ENCODE measurements around the gene CGB2.

DNA sequence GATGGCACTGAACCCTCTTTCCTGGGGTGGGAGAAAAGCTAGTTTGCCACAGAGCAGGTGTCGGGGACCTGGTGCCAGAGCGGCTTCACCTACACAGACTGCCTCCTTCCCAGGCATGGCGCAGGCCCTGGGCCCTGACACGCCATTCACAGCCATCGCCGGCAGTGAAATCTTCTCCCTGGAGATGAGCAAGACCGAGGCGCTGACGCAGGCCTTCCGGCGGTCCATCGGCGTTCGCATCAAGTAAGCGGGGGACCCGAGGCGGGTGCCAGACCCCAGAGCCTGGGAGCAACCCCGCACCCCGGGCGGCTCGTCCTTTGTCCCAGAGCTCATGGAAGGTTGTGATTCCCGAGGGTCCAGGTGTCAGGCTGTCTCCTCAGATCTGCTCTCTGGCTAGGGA lies 24.8 kb upstream of the CGB2 start:
- no peak for TF ChIP-seq MXI1 (IDR thresholded peaks at IDR 0.05; ENCODE audit: borderline replicate concordance, low read depth, low read length)
- TF ChIP-seq, protein P1, sequence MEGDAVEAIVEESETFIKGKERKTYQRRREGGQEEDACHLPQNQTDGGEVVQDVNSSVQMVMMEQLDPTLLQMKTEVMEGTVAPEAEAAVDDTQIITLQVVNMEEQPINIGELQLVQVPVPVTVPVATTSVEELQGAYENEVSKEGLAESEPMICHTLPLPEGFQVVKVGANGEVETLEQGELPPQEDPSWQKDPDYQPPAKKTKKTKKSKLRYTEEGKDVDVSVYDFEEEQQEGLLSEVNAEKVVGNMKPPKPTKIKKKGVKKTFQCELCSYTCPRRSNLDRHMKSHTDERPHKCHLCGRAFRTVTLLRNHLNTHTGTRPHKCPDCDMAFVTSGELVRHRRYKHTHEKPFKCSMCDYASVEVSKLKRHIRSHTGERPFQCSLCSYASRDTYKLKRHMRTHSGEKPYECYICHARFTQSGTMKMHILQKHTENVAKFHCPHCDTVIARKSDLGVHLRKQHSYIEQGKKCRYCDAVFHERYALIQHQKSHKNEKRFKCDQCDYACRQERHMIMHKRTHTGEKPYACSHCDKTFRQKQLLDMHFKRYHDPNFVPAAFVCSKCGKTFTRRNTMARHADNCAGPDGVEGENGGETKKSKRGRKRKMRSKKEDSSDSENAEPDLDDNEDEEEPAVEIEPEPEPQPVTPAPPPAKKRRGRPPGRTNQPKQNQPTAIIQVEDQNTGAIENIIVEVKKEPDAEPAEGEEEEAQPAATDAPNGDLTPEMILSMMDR (conservative IDR thresholded peaks at IDR 0.05; ENCODE audit: low read depth, low read length): no peak
- TF ChIP-seq BHLHE40 (IDR thresholded peaks at IDR 0.05; ENCODE audit: low read depth, low read length): no peak
- no peak for TF ChIP-seq MAZ (IDR thresholded peaks at IDR 0.05; ENCODE audit: borderline replicate concordance, low read depth, low read length)
- TF ChIP-seq MAFK (IDR thresholded peaks at IDR 0.05; ENCODE audit: low read depth, low read length): no peak
- TF ChIP-seq POLR2A (IDR thresholded peaks at IDR 0.05; ENCODE audit: low read depth, low read length): no peak
- no peak for TF ChIP-seq RFX5 (IDR thresholded peaks at IDR 0.05; ENCODE audit: low read depth, low read length)
- TF ChIP-seq, protein P2, sequence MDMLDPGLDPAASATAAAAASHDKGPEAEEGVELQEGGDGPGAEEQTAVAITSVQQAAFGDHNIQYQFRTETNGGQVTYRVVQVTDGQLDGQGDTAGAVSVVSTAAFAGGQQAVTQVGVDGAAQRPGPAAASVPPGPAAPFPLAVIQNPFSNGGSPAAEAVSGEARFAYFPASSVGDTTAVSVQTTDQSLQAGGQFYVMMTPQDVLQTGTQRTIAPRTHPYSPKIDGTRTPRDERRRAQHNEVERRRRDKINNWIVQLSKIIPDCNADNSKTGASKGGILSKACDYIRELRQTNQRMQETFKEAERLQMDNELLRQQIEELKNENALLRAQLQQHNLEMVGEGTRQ (IDR thresholded peaks at IDR 0.05; ENCODE audit: low read depth, low read length): no peak
- TF ChIP-seq, protein P3, sequence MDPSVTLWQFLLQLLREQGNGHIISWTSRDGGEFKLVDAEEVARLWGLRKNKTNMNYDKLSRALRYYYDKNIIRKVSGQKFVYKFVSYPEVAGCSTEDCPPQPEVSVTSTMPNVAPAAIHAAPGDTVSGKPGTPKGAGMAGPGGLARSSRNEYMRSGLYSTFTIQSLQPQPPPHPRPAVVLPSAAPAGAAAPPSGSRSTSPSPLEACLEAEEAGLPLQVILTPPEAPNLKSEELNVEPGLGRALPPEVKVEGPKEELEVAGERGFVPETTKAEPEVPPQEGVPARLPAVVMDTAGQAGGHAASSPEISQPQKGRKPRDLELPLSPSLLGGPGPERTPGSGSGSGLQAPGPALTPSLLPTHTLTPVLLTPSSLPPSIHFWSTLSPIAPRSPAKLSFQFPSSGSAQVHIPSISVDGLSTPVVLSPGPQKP (IDR thresholded peaks at IDR 0.05; ENCODE audit: borderline replicate concordance, low read depth, low read length): no peak

All from IMR-90 (cell line).